Tibial artery (tissue), 4 donors: ENCODE measurements around the gene RABGAP1L.

ENCODE experiments used
- DNase-seq, 2 donors: peaks; one replicate each; pipeline ENCODE4 v3.0.0-alpha.2; 2019
- H3K27ac ChIP-seq, 2 donors: fragments of 200-600 bp; sonication (generic) in 1 of 2; 1 replicate in 1 of 2; 2 replicates in 1 of 2; pipeline ENCODE4 v1.5.1; 2018 to 2019; ENCODE audit warnings: mild to moderate bottlenecking in 1 of 2
- H3K27me3 ChIP-seq, 2 donors: fragments of 200-600 bp; sonication (generic) in 1 of 2; one replicate each; pipeline versions ENCODE4 v1.5.1 to v1.6.0; 2016 to 2019
- H3K36me3 ChIP-seq, 3 donors: fragments of 200-600 bp; sonication (generic) in 2 of 3; one replicate each; pipeline ENCODE4 v1.5.1; 2016 to 2019; ENCODE audit warnings: mild to moderate bottlenecking in 2 of 3
- H3K4me1 ChIP-seq, 4 donors: fragments of 200-600 bp; sonication (generic) in 2 of 4; 1 replicate in 3 of 4; 2 replicates in 1 of 4; pipeline ENCODE4 v1.5.1; 2016 to 2019
- H3K4me3 ChIP-seq, 2 donors: fragments of 200-600 bp; sonication (generic) in 1 of 2; 1 replicate in 1 of 2; 2 replicates in 1 of 2; pipeline ENCODE4 v1.5.1; 2018 to 2019; ENCODE audit warnings: mild to moderate bottlenecking in 2 of 2
- H3K9me3 ChIP-seq, 3 donors: fragments of 200-600 bp; sonication (generic) in 1 of 3; one replicate each; pipeline ENCODE4 v1.5.1; 2016 to 2019
- intact Hi-C: fragments of 100-400 bp; cut with DNase I; formaldehyde crosslinking; loops from one replicate; pipeline ENCODE4 v1.15.0; 2023; ENCODE audit warnings: low total_unique reads
- TF ChIP-seq, protein P1 (sequence below), 2 experiments: fragments of 200-600 bp in 1 of 2; fragments of 450-650 bp in 1 of 2; IDR thresholded peaks; one replicate each; pipeline ENCODE4 v1.5.1; 2017 to 2019; ENCODE audit warnings: antibody characterized with exemption in 2 of 2, mild to moderate bottlenecking in 1 of 2, moderate library complexity in 1 of 2

RABGAP1L gene

GRCh38 chr1:174982971-174983689, 823.8 kb downstream of the RABGAP1L start:
- no peaks in the 10 kb centered on the region for H3K4me1 ChIP-seq
- H3K36me3 ChIP-seq, result peaks cover 0 to 12% (median 9%) of the 10 kb centered on the region in 3 donors
- no peak overlapping the region for H3K27ac ChIP-seq
- TF ChIP-seq, protein P1, sequence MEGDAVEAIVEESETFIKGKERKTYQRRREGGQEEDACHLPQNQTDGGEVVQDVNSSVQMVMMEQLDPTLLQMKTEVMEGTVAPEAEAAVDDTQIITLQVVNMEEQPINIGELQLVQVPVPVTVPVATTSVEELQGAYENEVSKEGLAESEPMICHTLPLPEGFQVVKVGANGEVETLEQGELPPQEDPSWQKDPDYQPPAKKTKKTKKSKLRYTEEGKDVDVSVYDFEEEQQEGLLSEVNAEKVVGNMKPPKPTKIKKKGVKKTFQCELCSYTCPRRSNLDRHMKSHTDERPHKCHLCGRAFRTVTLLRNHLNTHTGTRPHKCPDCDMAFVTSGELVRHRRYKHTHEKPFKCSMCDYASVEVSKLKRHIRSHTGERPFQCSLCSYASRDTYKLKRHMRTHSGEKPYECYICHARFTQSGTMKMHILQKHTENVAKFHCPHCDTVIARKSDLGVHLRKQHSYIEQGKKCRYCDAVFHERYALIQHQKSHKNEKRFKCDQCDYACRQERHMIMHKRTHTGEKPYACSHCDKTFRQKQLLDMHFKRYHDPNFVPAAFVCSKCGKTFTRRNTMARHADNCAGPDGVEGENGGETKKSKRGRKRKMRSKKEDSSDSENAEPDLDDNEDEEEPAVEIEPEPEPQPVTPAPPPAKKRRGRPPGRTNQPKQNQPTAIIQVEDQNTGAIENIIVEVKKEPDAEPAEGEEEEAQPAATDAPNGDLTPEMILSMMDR (IDR thresholded peaks at IDR 0.05), result peak; percentile 67 to 70
- DNase-seq, result no peak
- H3K9me3 ChIP-seq, result no peaks in the 10 kb centered on the region
- intact Hi-C loops, result loop anchor here (5.0 kb wide), 1 partner anchor 216 kb away; no protein-coding TSS in a partner anchor
- H3K4me3 ChIP-seq, result no peak overlapping the region
- no peaks in the 10 kb centered on the region for H3K27me3 ChIP-seq

GRCh38 chr1:174984952-174985351, 825.6 kb downstream of the RABGAP1L start:
- TF ChIP-seq, protein P1 (IDR thresholded peaks at IDR 0.05), result no peak
- H3K36me3 ChIP-seq, result peaks cover 0 to 5% (median 0%) of the 10 kb centered on the region in 3 donors
- no peak for DNase-seq
- no peaks in the 10 kb centered on the region for H3K27me3 ChIP-seq
- H3K9me3 ChIP-seq, result no peaks in the 10 kb centered on the region
- intact Hi-C loops, result loop anchor here (5.0 kb wide), 1 partner anchor 218 kb away; no protein-coding TSS in a partner anchor
- H3K27ac ChIP-seq, result no peak overlapping the region
- H3K4me1 ChIP-seq, result peaks cover 0 to 9% (median 2%) of the 10 kb centered on the region in 4 donors
- no peak overlapping the region for H3K4me3 ChIP-seq

- TF ChIP-seq, protein P1 (IDR thresholded peaks at IDR 0.05), result no peak
- Histone ChIP-seq H3K27me3 (no peaks in the 10 kb centered on the region), H3K4me3 (no peak overlapping the region), H3K36me3 (no peaks in the 10 kb centered on the region), H3K27ac (no peak overlapping the region), H3K9me3 (no peaks in the 10 kb centered on the region), H3K4me1 (peaks cover 0 to 11% (median 2%) of the 10 kb centered on the region in 4 donors)
- no peak for DNase-seq
- intact Hi-C loops, result no loop called here
Observed at GRCh38 chr1:174988539-174988938, 829.2 kb downstream of the RABGAP1L start.

DNA sequence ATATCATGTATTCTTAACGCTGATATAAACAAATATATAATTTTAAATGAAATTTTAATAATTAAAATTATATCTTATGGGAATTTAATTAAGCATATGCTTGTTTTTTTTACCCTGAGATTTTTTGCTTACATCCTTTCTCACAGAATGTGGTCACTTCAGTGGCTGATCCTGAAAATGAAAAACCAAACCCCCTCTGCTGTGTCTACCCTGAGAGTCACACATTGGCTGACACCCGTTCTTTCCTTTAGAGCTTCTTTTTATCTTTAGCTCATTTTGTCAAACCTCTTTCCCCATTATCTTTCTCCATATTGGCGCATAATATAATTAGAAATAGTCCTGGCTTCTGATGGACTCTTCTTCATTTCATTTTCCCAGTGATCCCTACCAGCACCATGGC, 829.7 kb downstream of the RABGAP1L start:
- intact Hi-C loops, result no loop called here
- no peaks in the 10 kb centered on the region for H3K27me3 ChIP-seq
- H3K4me1 ChIP-seq, result peaks cover 0 to 11% (median 2%) of the 10 kb centered on the region in 4 donors
- DNase-seq, result no peak
- TF ChIP-seq, protein P1 (IDR thresholded peaks at IDR 0.05), result no peak
- H3K9me3 ChIP-seq, result no peaks in the 10 kb centered on the region
- H3K4me3 ChIP-seq, result no peak overlapping the region
- H3K27ac ChIP-seq, result peak overlapping the region; percentile 79
- no peaks in the 10 kb centered on the region for H3K36me3 ChIP-seq

DNA sequence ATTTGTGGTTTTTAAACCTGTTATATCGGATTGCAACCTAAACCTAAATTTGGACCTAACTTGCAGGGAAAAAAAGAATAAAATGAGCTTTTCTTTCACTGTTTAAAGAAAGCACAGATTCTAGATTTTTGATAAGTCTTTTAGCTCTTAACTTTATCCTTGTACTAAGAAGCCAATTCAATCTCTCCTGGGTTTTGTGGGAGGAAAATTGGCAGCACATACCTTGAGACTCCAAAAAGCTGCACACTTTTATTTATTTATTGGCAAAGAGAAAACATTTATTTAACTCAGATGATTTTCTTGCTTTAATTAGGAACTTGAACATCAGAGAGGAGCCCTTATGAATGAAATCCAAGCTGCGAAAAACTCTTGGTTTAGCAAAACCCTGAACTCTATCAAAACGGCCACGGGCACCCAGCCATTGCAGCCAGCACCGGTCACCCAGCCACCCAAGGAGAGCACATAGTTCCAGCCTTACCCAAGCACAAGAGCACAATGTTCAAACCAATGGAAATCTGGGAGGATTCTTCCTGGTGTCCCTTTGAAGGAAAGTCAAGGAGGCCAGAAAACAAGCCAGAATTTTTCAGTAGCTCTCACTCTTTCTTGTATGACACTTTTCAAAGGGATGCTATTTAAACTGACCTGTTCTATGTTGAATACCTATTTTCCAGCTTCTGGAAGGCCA, 830.4 kb downstream of the RABGAP1L start:
- Histone ChIP-seq H3K36me3 (no peaks in the 10 kb centered on the region), H3K4me1 (peaks cover 0 to 11% (median 2%) of the 10 kb centered on the region in 4 donors), H3K4me3 (peak overlapping the region; percentile 52 to 54), H3K27me3 (no peaks in the 10 kb centered on the region), H3K27ac (peak overlapping the region; percentile 79), H3K9me3 (no peaks in the 10 kb centered on the region)
- TF ChIP-seq, protein P1 (IDR thresholded peaks at IDR 0.05), result no peak
- intact Hi-C loops, result no loop called here
- DNase-seq, result peak in 1 of 2 donors; percentile 54
